HepG2 (cell line): ENCODE results near the gene CASKIN2. TPM values are rescaled to one million over a fixed set of nuclear protein-coding genes. Genes with fewer than 3 reads are reported as not detected.

Experiments used
- ERF ChIP-seq: IDR thresholded peaks from 2 replicates; pipeline ENCODE4 v1.6.1; 2018; ENCODE audit warnings: missing biosample characterization, missing genetic modification reagents
- GATAD1 ChIP-seq: IDR thresholded peaks from 2 replicates; pipeline ENCODE4 v1.6.1; 2016; ENCODE audit warnings: missing genetic modification reagents, missing compliant biosample characterization
- HMG20B ChIP-seq: conservative IDR thresholded peaks from 2 replicates; pipeline ENCODE4 v1.6.1; 2016; ENCODE audit warnings: missing genetic modification reagents, missing compliant biosample characterization
- HNF4G ChIP-seq, 2 experiments: sonication (generic) in 1 of 2; formaldehyde crosslinking in 1 of 2; IDR thresholded peaks; 2 replicates each; pipeline versions ENCODE4 v1.4.0 to v1.6.1; 2011 to 2020; ENCODE audit warnings: borderline replicate concordance in 2 of 2, low read depth in 2 of 2, mild to moderate bottlenecking in 2 of 2, low read length in 1 of 2, missing genetic modification reagents in 1 of 2, moderate library complexity in 1 of 2
- HOXA7 ChIP-seq: sonication (generic); formaldehyde crosslinking; IDR thresholded peaks from 2 replicates; pipeline ENCODE4 v1.8.1; 2022; ENCODE audit warnings: mild to moderate bottlenecking, missing genetic modification reagents, moderate library complexity
- MBD4 ChIP-seq: IDR thresholded peaks from 2 replicates; pipeline ENCODE4 v1.6.1; 2012; ENCODE audit warnings: low read length, inconsistent platforms, borderline replicate concordance
- MEIS2 ChIP-seq: sonication (generic); formaldehyde crosslinking; IDR thresholded peaks from 2 replicates; pipeline ENCODE4 v1.9.0; 2021; ENCODE audit warnings: mild to moderate bottlenecking, missing genetic modification reagents
- PCBP2 ChIP-seq: fragments of 200-400 bp; formaldehyde crosslinking; optimal IDR thresholded peaks from 2 replicates; pipeline ENCODE3; 2018; ENCODE audit warnings: low read length, low read depth; ENCODE audit not compliant: poor library complexity, severe bottlenecking
- PRDM15 ChIP-seq: sonication (generic); formaldehyde crosslinking; IDR thresholded peaks from 2 replicates; pipeline ENCODE4 v1.4.0; 2020; ENCODE audit warnings: missing genetic modification reagents
- SPEN ChIP-seq: sonication (generic); formaldehyde crosslinking; IDR thresholded peaks from 2 replicates; pipeline ENCODE4 v1.5.1; 2020; ENCODE audit warnings: low read depth, mild to moderate bottlenecking, missing genetic modification reagents
- SRSF1 ChIP-seq: fragments of 200-400 bp; formaldehyde crosslinking; optimal IDR thresholded peaks from 2 replicates; pipeline ENCODE3; 2017; ENCODE audit warnings: mild to moderate bottlenecking, low read depth, low read length, moderate library complexity
- STAT6 ChIP-seq: sonication (generic); formaldehyde crosslinking; IDR thresholded peaks from 2 replicates; pipeline ENCODE4 v1.4.0; 2020; ENCODE audit warnings: missing genetic modification reagents, mild to moderate bottlenecking, borderline replicate concordance
- ZBTB8A ChIP-seq: sonication (generic); formaldehyde crosslinking; IDR thresholded peaks from 2 replicates; pipeline ENCODE4 v1.4.0; 2020; ENCODE audit warnings: mild to moderate bottlenecking, low read depth, missing genetic modification reagents, borderline replicate concordance
- ZNF124 ChIP-seq: sonication (generic); formaldehyde crosslinking; IDR thresholded peaks from 2 replicates; pipeline ENCODE4 v1.4.0; 2020; ENCODE audit warnings: missing genetic modification reagents
- ZNF180 ChIP-seq: sonication (generic); formaldehyde crosslinking; IDR thresholded peaks from 2 replicates; pipeline ENCODE4 v1.4.0; 2020; ENCODE audit warnings: low read depth, missing genetic modification reagents, borderline replicate concordance
- ZNF501 ChIP-seq: sonication (generic); formaldehyde crosslinking; IDR thresholded peaks from 2 replicates; pipeline ENCODE4 v1.5.1; 2020; ENCODE audit warnings: mild to moderate bottlenecking, moderate library complexity, missing genetic modification reagents
- ZNF503 ChIP-seq: sonication (generic); formaldehyde crosslinking; IDR thresholded peaks from 2 replicates; pipeline ENCODE4 v1.4.0; 2020; ENCODE audit warnings: missing genetic modification reagents
- ZNF570 ChIP-seq: sonication (generic); formaldehyde crosslinking; IDR thresholded peaks from 2 replicates; pipeline ENCODE4 v1.4.0; 2020; ENCODE audit warnings: mild to moderate bottlenecking, missing genetic modification reagents, borderline replicate concordance
- ZNF766 ChIP-seq: sonication (generic); formaldehyde crosslinking; IDR thresholded peaks from 2 replicates; pipeline ENCODE4 v1.5.0; 2020; ENCODE audit warnings: missing genetic modification reagents, borderline replicate concordance
- polyA plus RNA-seq, 8 experiments: library from polyadenylated mRNA; depleted of rRNA in 3 of 8; stranded (reverse) in 7 of 8; unstranded in 1 of 8; fragments of >200 nt; fragmentation: Illumina TruSeq in 4 of 8; extraction: Trizol in 4 of 8; gene quantifications; 2 replicates each; pipeline versions ENCODE4 v1.2.1 to v1.2.3, GENCODE V29; 2011 to 2016; ENCODE audit warnings: low read depth in 4 of 8, missing spikeins in 1 of 8, mixed read lengths in 1 of 8; ENCODE audit not compliant: insufficient read depth in 1 of 8
- total RNA-seq, 5 experiments: library from RNA; depleted of rRNA; stranded (reverse); fragments of >200 nt; fragmentation: Illumina TruSeq; extraction: Trizol; gene quantifications; 2 replicates each; pipeline ENCODE4 v1.2.3, GENCODE V29; 2016; ENCODE audit warnings: low read depth in 1 of 5

The CASKIN2 gene
- total and polyA plus RNA-seq, 2 of the 13 experiments (the other 11 are each of a cell fraction or from before 2014, with no cell fraction given): 5.2 to 7.8 TPM

GRCh38 chr17:75515496-75516254, at the start of gene CASKIN2 (continued):
- peak; percentile 99 for TF ChIP-seq ZNF501
- TF ChIP-seq ZNF503 (CRISPR knock-in tag): no peak; the same call in 1 of the 2 replicates
- peak; percentile 94; the same call in 1 of the 2 replicates for TF ChIP-seq ZBTB8A (CRISPR knock-in tag)
- TF ChIP-seq STAT6 (CRISPR knock-in tag): peak; percentile 91; the same call in 1 of the 2 replicates
- peak; percentile 94 for TF ChIP-seq MEIS2 (CRISPR knock-in tag)
- TF ChIP-seq MBD4: no peak
- peak; percentile 88 for TF ChIP-seq SPEN (CRISPR knock-in tag)
- no peak; the same call in 1 of the 2 replicates for TF ChIP-seq HNF4G (IDR thresholded peaks at IDR 0.05; ENCODE audit: borderline replicate concordance, low read depth, low read length)
- TF ChIP-seq HNF4G (CRISPR knock-in tag; IDR thresholded peaks at IDR 0.05; ENCODE audit: borderline replicate concordance, low read depth): peak; percentile 76; the same call in 1 of the 2 replicates
- TF ChIP-seq HOXA7: no peak
- TF ChIP-seq ERF (CRISPR knock-in tag): peak; percentile 89
- TF ChIP-seq HMG20B (CRISPR knock-in tag): peak; percentile 81
- TF ChIP-seq SRSF1: peak; percentile 62
- TF ChIP-seq ZNF766 (CRISPR knock-in tag): peak; percentile 89
- TF ChIP-seq ZNF180 (CRISPR knock-in tag): no peak
- TF ChIP-seq ZNF124 (CRISPR knock-in tag): peak; percentile 85; the same call in 1 of the 2 replicates
- TF ChIP-seq PRDM15: peak; percentile 47
- TF ChIP-seq ZNF570 (CRISPR knock-in tag): peak; percentile 70; the same call in 1 of the 2 replicates
- no peak for TF ChIP-seq GATAD1
- no peak for TF ChIP-seq PCBP2
